HTR-8/SVneo (cell line): Measurements from ENCODE around the gene NECAB3.
"Not testable (repeated sequence)": the region's sequence is repeated elsewhere in the genome, so short reads cannot be mapped to it uniquely, and the experiment has no call there.

Source experiments
- DNase-seq: peaks from one replicate; pipeline ENCODE4 v3.0.0; 2011; ENCODE audit warnings: low spot score, mixed read lengths; ENCODE audit not compliant: insufficient read length
- FAIRE-seq: peaks from 2 replicates; lab custom pipeline; 2011; peaks lifted over from hg19 to GRCh38; lab: Jason Lieb, UNC

NECAB3 gene

DNA sequence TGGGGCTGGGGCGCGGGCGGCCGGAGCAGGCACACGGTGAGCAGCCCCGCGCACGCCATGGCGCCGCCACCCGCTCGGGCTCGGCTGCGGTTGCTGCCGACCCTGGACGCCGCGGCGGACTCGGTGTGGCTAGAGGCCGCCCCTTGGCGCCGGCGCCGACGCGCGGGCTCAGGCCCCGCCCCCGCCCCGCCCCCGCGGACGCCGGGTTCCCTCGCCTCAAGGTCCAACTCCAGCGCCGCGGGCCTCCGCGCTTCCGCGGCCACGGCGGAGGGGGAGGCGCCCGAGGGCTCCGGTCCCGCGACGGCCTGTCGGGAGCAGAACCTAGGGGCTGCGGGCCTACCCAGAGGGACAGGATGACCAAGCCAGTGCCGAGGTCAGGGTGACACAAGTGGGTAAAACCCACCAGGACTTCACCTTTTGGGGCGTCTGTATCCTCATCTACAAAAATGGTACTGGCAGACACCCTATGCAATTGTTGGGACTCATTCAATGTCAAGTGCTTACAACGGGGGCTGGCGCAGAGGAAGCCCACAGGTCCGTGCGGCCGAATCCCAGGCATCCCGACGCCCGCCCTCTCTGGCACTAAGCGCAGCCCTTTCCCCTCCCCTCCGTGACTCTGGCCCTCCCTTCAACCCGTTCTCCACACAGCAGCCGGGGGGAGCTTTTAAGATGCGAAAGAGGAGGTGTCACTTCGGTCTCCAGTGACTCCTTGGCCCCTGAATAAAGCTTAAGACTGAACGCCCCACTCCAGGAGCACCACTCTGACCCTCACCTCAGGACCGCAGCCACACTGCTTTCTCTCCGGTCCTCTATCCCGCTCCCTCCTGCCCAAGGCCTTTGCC, at the start of gene NECAB3:
TSS of gene NECAB3 (minus strand) at position 135 of the 842 bp plus-strand sequence. CDS start at position 59, 76 bp downstream.
- peak; percentile 90 for DNase-seq
- FAIRE-seq, result no peak

DNA sequence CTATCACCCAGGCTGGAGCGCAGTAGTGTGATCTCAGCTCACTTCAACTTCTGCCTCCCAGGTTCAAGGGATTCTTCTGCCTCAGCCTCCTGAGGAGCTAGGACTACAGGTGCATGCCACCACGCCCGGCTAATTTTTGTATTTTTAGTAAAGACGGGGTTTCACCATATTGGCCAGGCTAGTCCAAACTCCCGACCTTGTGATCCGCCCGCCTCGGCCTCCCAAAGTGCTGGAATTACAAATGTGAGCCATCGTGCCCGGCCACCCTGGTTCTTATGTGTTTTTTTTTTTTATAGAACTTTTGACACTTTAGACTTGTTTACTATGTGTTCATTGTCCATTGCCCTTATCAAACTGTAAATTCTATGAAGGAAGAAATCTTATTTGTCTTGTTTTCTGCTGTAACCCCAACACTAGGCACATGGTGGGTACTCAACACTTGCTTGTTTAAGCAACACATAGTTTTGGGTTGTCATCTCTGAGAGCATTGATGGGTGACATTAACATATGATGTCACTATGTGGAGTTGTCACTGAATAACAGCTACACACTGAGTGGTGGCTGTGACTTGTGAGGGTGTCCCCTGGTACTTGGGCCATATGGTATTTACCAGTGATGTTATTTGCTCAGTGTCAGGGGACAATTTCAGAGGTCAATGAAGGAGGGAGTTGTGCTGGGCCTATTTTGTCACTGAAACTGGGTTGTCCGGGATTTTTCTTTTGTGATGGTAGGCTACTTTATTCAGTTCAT, 47.3 kb upstream of the NECAB3 start:
- no peak for FAIRE-seq
- no peak for DNase-seq

DNA sequence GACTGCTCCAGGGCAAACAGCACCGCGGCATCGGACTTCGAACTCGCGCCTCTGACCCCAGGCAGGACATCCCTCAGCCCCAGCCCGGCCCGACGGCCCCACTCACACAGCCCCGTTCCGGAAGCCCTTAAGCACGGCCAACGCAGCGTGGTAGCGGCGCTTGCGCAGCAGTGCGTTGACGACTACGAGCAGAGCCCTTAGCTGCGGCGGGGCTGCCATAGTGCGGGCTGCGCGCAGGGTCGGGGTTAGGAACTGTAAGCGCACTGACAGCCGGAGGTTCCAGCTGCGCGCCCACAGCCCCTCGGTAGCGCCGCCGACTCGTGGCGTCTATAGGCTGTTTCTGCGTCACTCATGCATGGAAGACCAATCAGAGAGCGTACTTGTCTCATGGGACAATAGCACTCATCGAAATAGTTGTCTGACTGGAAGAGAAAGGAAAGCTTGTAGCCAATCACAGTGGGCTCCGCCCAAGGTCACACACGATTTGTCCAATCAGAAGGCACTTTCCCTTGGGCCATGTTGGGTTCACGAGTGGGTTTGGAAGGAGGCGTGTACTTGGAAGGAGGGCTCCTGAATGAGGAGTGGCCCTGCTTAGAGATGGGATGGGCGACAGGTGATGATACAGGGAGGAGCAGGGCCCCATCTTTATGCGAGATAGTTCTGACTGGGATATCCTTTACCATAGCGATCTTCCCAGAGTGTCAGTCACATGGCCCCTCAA, 45.9 kb upstream of the NECAB3 start, which contains the start of gene PXMP4:
TSS of gene PXMP4 (minus strand) at position 322 of the 721 bp plus-strand sequence. CDS start at position 219, 103 bp downstream.
- peak; percentile 100 for DNase-seq
- FAIRE-seq, result peak; percentile 99

DNA sequence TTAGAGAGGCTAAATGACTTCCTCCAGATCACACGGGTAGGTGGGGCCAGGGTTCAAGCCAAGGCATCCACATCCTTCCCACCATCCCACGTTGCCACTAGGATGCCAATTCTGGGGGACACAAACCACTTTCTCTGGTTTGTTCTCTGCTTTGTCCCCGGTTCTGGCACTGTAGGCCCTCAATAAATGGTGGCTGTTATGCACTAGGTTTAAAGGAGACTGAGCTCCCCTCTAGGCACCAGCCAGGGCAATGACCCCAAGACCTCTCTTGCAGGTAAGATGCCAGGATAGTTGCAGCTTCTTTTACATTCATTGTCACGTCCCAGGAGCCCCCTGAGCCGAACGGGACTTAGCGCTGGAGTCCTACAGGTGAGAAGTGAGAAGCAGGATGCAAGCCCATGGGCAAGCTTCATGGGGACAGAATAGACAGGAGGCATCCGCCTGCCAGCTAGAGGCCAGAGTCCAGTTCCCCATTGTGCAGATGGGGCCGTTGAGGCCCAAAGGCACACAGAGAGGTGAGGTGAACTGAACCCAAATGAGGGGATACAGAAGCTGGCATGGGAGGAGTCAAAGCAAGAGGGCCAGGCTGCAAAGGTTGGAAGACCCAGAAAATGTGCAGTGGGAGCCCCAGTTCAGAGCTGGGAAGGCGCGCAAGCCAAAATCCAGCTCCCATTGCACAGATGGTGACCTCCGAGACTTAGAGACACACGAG, 45.2 kb upstream of the NECAB3 start:
- FAIRE-seq (no peak), DNase-seq (no peak)

GRCh38 chr20:33716498-33716897, 42.3 kb upstream of the NECAB3 start:
- DNase-seq (no peak), FAIRE-seq (no peak)

DNA sequence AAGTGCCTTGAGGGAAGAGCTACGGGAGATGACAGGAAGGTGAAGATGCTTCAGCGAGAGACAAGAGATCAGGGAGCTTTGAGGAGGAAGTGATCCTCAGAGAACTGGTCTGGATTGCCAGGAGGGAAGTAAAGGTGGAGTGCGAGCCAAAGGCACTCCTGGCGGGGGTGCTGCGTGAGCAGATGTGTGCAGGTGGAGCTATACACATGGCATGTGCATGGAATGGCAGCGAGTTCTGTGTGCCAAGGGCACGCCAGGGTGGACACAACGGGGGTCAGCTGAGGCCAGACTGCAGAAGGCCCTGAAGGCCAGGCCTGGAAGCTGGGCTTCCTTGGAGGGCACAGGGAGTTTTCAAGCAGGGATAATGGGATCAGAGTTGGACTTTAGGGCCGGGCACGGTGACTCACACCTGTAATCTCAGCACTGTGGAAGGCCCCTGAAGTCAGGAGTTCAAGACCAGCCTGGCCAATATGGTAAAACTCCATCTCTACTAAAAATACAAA, 39.7 kb upstream of the NECAB3 start:
- FAIRE-seq, result no peak
- no peak for DNase-seq

GRCh38 chr20:33711446-33711738, 37.2 kb upstream of the NECAB3 start:
- DNase-seq, result no peak
- FAIRE-seq, result no peak

- no peak for DNase-seq
- FAIRE-seq, result no peak
Observed at GRCh38 chr20:33710681-33711445, 36.6 kb upstream of the NECAB3 start.

DNA sequence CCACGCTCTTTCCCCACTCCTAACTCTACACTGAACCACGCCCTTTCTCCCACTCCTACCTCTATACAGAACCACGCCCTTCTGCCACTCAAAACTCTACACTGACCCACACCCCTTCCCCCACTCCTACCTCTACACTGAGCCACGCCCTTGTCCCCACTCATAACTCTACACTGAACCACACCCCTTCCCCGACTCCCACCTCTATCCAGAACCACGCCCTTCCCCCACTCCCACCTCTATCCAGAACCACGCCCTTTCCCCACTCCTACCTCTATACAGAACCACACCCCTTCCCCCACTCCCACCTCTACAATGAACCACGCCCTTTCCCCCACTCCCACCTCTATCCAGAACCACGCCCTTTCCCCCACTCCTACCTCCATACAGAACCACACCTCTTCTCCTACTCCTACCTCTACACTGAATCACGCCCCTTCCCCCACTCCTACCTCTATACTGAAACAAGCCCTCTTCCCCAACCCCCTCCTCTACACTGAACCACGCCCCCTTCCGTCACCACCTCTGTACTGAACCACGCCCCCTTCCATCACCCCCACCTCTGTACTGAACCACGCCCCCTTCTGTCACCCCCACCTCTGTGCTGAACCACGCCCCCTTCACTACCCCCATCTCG, 35.8 kb upstream of the NECAB3 start:
- DNase-seq (no peak), FAIRE-seq (no peak)

GRCh38 chr20:33709398-33709797, 35.2 kb upstream of the NECAB3 start:
- FAIRE-seq, result no peak
- DNase-seq, result no peak

DNA sequence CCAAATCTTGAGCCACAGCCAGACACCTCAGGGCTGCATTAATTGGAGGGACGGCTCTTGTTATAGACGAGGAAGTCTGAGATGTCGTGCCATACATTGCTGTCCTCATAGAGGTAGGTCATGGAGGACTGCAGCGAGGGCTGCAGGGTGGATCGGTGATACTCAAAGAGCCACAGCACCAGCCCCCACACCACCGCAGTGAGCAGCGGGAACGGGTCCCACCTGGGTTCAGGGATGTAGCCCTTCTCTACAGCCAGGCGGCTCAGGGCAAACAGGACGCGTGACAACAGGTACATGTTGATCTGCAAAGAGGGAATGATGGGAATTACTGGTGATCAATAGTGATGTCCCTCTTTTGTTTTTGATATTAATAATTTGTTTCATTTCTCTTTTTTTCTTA, 33.4 kb upstream of the NECAB3 start:
- DNase-seq, result no peak
- no peak for FAIRE-seq

GRCh38 chr20:33704197-33704924, 30.1 kb upstream of the NECAB3 start:
- FAIRE-seq (no peak), DNase-seq (no peak)

- DNase-seq, result no peak
- no peak for FAIRE-seq
Observed at GRCh38 chr20:33703498-33704137, 29.4 kb upstream of the NECAB3 start.

- FAIRE-seq, result no peak
Observed at GRCh38 chr20:33702861-33703260, 28.6 kb upstream of the NECAB3 start.

DNA sequence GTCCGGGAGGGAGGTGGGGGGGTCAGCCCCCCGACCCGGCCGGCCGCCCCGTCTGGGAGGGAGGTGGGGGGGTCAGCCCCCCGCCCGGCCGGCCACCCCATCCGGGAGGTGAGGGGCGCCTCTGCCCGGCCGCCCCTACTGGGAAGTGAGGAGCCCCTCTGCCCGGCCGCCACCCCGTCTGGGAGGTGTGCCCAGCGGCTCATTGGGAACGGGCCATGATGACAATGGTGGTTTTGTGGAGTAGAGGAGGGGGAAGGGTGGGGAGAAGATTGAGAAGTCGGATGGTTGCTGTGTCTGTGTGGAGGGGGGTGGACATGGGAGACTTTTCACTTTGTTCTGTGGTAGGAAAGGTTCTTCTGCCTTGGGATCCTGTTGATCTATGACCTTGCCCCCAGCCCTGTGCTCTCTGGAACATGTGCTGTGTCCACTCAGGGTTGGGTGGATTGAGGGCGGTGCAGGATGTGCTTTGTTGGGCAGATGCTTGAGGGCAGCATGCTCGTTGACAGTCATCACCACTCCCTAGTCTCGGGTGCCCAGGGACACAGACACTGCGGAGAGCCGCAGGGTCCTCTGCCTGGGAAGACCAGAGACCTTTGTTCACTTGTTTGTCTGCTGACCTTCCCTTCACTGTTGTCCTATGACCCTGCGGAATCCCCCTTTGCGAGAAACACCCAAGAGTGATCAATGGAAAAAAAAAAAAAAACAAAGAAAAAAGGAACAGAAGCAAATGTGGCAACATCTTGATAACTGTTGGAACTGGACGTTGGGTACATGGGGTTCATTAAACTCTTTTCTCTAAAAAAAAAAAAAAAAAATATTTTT, 27.6 kb upstream of the NECAB3 start:
- no peak for FAIRE-seq
- no peak for DNase-seq

More at GRCh38 chr20:33702861-33703260, 28.6 kb upstream of the NECAB3 start:
- DNase-seq, result no peak

DNA sequence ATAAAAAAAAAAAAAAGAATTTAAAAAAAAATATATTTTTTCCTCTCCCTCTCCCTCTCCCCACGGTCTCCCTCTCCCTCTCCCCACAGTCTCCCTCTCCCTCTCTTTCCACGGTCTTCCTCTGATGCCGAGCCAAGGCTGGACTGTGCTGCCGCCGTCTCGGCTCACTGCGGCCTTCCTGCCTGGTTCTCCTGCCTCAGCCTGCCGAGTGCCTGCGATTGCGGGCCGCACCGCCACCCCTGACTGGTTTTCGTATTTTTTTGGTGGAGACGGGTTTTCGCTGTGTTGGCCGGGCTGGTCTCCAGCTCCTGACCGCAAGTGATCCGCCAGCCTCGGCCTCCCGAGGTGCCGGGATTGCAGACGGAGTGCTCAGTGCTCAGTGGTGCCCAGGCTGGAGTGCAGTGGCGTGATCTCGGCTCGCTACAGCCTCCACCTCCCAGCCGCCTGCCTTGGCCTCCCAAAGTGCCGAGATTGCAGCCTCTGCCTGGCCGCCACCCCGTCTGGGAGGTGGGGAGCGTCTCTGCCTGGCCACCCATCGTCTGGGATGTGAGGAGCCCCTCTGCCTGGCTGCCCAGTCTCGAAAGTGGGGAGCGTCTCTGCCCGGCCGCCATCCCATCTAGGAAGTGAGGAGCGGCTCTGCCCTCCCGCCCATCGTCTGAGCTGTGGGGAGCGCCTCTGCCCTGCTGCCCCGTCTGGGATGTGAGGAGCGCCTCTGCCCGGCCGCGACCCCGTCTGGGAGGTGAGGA, 26.6 kb upstream of the NECAB3 start:
- not testable (repeated sequence) for FAIRE-seq, DNase-seq
